ENCODE results near the gene PLXNA1. TPM values are rescaled to one million over a fixed set of nuclear protein-coding genes. Genes with fewer than 3 reads are reported as not detected.

PLXNA1 gene
- 44.0 and 60.2 TPM in 2 replicates for total RNA-seq (2014; rRNA removed; shearing (Covaris generic))

DNA sequence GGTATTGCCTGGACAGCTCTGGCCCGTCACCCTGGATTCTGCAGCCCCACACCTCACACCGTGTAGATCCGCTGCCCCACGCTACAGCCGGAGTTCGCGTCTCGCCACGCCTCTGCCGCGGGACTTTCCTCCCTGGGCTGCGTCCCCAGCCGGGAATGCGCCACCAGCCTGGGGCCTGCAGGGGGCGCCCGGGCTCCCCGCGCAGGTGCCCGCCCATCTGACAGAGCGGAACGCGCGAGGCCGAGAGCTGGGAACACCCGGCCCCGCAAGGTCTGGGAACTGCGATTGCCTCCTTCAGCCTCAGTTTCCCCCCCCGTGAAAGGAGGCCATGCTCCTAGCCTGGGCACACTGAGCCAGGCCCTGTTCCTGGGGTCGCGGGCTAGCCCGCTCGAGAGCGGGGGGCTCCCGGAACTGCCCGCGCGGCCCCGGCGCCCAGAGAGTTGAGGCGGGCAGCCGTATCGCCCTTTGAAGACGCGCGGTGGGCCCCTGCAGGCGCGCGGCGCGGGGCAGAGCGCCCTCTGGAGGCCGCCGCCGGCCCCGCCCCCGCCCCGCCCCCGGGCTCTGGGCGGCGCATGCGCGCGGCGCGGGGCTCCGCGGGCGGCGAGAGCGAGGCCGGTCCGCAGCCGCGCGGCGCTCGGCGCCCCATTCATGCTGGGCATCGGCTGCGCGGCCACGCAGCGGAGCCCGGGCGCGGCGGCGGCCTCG lies at the start of gene PLXNA1:
TSS of gene PLXNA1 (plus strand) at position 645 of the 705 bp plus-strand sequence. CDS start 5,479 bp downstream, outside the sequence.
- DNase-seq (ENCODE audit: low read depth): peak; percentile 76

- no peak for DNase-seq (ENCODE audit: low read depth)
Measured at GRCh38 chr3:126934031-126934531, 48.8 kb upstream of the PLXNA1 start.

- DNase-seq (ENCODE audit: low read depth): no peak
Measured at GRCh38 chr3:126934991-126935390, 47.9 kb upstream of the PLXNA1 start.

DNA sequence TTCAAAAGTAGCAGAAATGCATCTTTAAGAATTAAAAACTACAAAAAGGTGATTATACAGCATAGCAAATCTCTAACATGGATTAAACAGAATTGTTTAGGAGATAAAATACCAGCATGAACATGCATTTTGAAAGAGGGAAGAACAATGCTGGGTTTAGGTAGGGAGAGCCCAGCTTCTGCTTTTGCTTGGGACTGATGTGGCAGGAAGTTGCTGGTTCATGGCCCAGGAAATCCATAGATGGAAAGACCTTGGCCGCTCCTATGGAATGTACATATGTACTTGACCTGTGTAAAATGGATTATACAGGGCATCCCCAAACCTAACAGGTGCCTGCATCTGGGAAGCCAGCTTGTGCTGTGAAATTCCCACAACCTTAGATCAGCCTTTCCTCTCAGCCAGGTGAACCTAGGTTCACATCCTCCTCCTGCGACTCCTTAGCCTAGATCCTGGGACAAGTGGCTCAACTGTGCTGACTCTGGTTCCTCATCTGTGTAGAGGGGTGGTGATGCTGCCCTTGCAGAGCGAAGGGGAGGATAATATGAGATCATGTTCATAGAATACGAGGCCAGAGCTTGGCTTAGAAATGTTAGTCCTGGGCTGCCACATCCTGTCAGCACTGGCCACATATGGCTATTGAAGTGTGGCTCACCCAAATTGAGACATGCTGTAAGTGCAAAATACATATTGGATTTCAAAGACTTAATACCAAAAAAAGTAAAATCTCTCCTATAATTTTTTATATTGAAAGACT lies 47.0 kb upstream of the PLXNA1 start:
- DNase-seq (ENCODE audit: low read depth): peak; percentile 53

- peak; percentile 70 for DNase-seq (ENCODE audit: low read depth)
Measured at GRCh38 chr3:126936853-126937425, 46.0 kb upstream of the PLXNA1 start.

GRCh38 chr3:126937533-126937932 lies 45.4 kb upstream of the PLXNA1 start:
- peak; percentile 45 for DNase-seq (ENCODE audit: low read depth)

- peak; percentile 25 for DNase-seq (ENCODE audit: low read depth)
Measured at GRCh38 chr3:126937973-126938372, 44.9 kb upstream of the PLXNA1 start.

- no peak for DNase-seq (ENCODE audit: low read depth)
Measured at GRCh38 chr3:126938520-126939337, 44.2 kb upstream of the PLXNA1 start.

- DNase-seq (ENCODE audit: low read depth): peak; percentile 38
Measured at GRCh38 chr3:126939338-126939718, 43.6 kb upstream of the PLXNA1 start.

DNA sequence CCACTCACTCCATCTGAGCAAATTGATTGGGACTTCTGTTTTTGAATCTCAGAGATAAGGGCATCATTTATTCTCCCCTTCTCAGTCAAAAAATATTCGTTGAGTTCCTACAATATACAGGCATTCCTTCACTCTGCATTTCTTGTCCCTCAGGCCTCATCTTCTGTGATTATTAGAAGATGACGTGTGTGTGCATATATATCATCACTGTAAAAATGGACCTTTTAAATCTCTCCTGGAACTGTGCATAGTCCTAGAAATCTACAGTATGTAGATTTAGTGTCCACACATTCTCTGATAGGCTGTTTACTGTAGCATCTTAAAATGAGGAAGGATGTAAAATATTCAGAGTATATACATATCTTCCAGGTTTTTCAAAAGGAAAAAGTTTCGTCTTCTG lies 43.2 kb upstream of the PLXNA1 start:
- no peak for DNase-seq (ENCODE audit: low read depth)

- DNase-seq (ENCODE audit: low read depth): peak; percentile 17
Measured at GRCh38 chr3:126941721-126942270, 41.1 kb upstream of the PLXNA1 start.

- DNase-seq (ENCODE audit: low read depth): no peak
Measured at GRCh38 chr3:126944089-126944965, 38.6 kb upstream of the PLXNA1 start.

GRCh38 chr3:126945171-126945721 lies 37.7 kb upstream of the PLXNA1 start:
- no peak for DNase-seq (ENCODE audit: low read depth)

DNA sequence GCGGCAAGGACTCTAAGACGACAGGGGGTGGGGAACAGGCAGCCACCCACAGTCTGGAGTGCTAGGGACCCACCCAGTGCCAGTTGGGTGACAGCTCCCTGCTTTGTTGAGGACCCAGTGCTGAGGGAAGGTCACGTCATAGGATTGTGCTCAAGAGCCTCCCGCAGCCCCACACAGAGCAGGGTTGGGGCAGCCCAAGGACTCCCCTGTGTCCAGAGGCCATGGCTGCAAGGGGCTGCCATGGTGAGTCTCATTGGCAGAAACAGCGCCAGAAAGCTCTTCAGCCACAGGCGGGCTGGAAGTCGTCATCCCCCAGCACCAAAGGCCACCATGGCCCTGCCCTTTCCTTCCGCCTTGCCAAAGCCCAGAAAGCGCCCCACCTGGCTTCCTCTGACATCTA lies 37.0 kb upstream of the PLXNA1 start:
- DNase-seq (ENCODE audit: low read depth): no peak

GRCh38 chr3:126946405-126946804 lies 36.5 kb upstream of the PLXNA1 start:
- DNase-seq (ENCODE audit: low read depth): no peak

DNA sequence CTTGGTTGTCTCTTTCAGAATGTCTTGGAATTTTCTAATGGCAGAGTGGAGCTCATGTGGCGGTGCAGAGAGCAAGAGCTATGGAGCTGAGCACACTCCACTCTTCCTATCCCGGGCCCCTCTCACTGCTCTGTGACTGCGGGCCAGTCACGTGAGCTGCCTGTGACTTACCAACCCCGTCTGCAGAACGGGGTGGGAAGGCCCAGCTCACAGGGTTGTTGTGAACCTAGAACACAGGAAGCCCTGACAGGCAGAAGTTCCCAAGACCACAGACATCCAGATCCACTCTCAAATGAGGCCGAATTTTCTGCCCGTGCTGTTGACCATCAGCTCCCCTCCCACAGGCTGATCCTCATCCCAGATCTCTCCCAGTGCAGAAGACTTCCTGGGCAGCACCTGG lies 35.5 kb upstream of the PLXNA1 start:
- DNase-seq (ENCODE audit: low read depth): no peak

DNA sequence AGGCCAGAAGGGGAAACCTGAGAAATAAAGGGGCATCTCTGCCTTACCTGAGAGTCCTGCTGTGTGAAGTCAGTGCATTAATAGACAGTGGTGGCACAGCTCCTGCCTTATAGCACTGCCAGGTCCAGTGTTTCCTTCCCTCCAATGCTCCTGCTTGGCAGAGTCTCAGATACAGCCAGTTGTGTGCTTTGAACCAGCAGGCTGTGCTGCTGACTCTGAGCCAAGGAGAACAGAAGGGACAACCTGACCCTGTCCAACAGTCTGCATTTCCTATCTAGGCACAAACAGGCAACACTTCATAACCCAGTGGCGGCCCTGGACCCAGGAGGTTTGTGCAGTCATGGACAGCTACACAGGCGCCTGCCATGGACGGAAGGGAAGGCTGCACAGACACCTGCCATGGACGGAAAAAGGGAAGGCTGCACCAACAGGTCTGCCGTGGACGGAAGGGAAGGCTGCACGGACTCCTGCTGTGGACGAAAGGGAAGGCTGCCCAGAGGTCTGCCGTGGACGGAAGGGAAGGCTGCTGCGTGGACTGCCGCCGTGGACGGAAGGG lies 33.9 kb upstream of the PLXNA1 start:
- no peak for DNase-seq (ENCODE audit: low read depth)

GRCh38 chr3:126951561-126951960 lies 31.4 kb upstream of the PLXNA1 start:
- no peak for DNase-seq (ENCODE audit: low read depth)

DNA sequence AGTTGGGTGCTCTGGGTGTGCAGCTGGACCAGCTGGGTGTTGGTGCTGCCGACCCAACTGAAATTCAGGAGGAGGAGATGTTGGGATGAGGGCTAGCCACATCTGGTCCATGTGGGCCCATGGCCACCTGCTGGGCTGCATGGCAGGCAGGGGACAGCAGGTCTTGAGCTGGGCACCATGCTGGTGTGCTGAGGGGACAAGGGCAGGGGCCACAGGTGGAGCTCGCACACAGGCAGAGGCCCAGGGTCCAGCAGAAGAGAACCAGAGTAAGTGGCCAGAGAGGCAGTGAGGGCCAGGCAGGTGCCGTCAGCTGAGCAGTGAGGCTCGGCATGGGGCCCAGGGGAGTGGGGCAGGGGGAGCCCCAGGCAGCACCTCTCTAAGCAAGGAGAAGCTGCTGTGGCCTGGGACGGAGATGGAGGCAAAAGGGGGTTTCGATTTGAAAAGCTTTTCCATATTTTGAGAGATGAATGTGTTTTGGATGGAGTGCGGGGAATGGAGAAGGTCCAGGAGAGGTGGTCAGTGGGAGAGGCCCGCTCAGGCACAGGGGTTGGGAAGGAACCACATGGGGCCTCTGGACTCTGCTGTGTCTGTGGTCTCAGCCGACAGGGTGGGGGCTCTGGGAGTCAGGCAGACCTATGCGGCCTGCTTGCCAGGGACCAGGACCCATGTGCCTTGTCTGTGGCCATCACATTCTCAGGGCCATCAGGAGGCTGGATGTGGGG lies 30.5 kb upstream of the PLXNA1 start:
- DNase-seq (ENCODE audit: low read depth): no peak

Measured in RPMI7951 (cell line).